Fibroblast of the aortic adventitia (primary cell): ENCODE data around the gene PPP1R2. TPM values are rescaled to one million over a fixed set of nuclear protein-coding genes. Genes with fewer than 3 reads are reported as not detected.
"Not testable (repeated sequence)": the region's sequence is repeated elsewhere in the genome, so short reads cannot be mapped to it uniquely, and the experiment has no call there.

ENCODE experiments used
- DNase-seq: peaks from one replicate; pipeline ENCODE4 v3.0.0-alpha.2; 2010; ENCODE audit warnings: low read depth
- H3K4me3 ChIP-seq: 2 replicates; pipeline ENCODE4 v1.5.1; 2011; ENCODE audit warnings: low read depth, mild to moderate bottlenecking, control low read depth, low read length, moderate library complexity
- CTCF ChIP-seq: IDR thresholded peaks from 2 replicates; pipeline ENCODE4 v1.5.1; 2011; ENCODE audit warnings: mild to moderate bottlenecking, low read length, control low read depth, inconsistent platforms; ENCODE audit not compliant: insufficient read depth
- total RNA-seq: library from RNA; depleted of rRNA; stranded (reverse); fragments of >200 nt; gene quantifications from 2 replicates; pipeline ENCODE4 v1.2.3, GENCODE V29; 2012; ENCODE audit warnings: low replicate concordance

The PPP1R2 gene
- total RNA-seq, 1 donor, result 60.1 TPM

GRCh38 chr3:195511136-195511535 is 32.0 kb downstream of the PPP1R2 start:
- no peak for TF ChIP-seq CTCF
- no peak overlapping the region for H3K4me3 ChIP-seq
- DNase-seq, result no peak

- no peak overlapping the region for H3K4me3 ChIP-seq
- TF ChIP-seq CTCF, result no peak
- DNase-seq, result no peak
Measured at GRCh38 chr3:195508185-195508584, 34.9 kb downstream of the PPP1R2 start.

GRCh38 chr3:195475614-195476013 is 67.5 kb downstream of the PPP1R2 start:
- no peak for DNase-seq
- no peak overlapping the region for H3K4me3 ChIP-seq
- no peak for TF ChIP-seq CTCF

- not testable (repeated sequence) for DNase-seq, H3K4me3 ChIP-seq
Measured at GRCh38 chr3:195475116-195475515, 68.0 kb downstream of the PPP1R2 start.

- no peak overlapping the region for H3K4me3 ChIP-seq
- no peak for DNase-seq
- TF ChIP-seq CTCF, result no peak
Measured at GRCh38 chr3:195468841-195469240, 74.3 kb downstream of the PPP1R2 start.

GRCh38 chr3:195468391-195468776 is 74.7 kb downstream of the PPP1R2 start:
- no peak for TF ChIP-seq CTCF
- H3K4me3 ChIP-seq, result no peak overlapping the region
- DNase-seq, result no peak

- TF ChIP-seq CTCF, result no peak
- DNase-seq, result no peak
- H3K4me3 ChIP-seq, result no peak overlapping the region
Measured at GRCh38 chr3:195467641-195468390, 75.3 kb downstream of the PPP1R2 start.
